ENCODE measurements around the gene ZNF620.

Gene ZNF620

DNA sequence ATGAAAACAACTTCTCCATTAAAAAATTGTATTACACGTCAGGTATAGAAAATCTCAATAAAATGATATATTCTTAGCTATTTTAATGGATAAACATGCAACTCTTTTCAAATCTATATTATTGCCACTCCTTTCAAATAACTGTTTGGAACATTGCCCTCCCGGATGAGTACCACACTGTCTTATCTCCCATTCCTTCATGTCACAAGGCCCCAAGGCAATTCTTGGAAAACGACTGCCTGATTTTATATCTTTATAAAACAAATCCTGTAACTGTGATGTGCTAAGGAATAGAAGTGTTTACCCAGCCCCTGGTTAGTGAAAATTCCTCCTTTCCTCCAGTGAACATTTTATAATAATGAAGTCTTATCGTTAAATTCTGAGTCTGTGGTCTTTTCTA is 35.1 kb upstream of the ZNF620 start:
- ATAC-seq = no peak
- TF ChIP-seq BACH2 (CRISPR knock-in tag; IDR thresholded peaks at IDR 0.05; ENCODE audit: borderline replicate concordance) (no peak), TCF4 (CRISPR knock-in tag; IDR thresholded peaks at IDR 0.05; ENCODE audit: borderline replicate concordance) (no peak), PPARA (CRISPR knock-in tag; IDR thresholded peaks at IDR 0.05; ENCODE audit: borderline replicate concordance) (no peak), OSR1 (CRISPR knock-in tag; IDR thresholded peaks at IDR 0.05) (no peak)

DNA sequence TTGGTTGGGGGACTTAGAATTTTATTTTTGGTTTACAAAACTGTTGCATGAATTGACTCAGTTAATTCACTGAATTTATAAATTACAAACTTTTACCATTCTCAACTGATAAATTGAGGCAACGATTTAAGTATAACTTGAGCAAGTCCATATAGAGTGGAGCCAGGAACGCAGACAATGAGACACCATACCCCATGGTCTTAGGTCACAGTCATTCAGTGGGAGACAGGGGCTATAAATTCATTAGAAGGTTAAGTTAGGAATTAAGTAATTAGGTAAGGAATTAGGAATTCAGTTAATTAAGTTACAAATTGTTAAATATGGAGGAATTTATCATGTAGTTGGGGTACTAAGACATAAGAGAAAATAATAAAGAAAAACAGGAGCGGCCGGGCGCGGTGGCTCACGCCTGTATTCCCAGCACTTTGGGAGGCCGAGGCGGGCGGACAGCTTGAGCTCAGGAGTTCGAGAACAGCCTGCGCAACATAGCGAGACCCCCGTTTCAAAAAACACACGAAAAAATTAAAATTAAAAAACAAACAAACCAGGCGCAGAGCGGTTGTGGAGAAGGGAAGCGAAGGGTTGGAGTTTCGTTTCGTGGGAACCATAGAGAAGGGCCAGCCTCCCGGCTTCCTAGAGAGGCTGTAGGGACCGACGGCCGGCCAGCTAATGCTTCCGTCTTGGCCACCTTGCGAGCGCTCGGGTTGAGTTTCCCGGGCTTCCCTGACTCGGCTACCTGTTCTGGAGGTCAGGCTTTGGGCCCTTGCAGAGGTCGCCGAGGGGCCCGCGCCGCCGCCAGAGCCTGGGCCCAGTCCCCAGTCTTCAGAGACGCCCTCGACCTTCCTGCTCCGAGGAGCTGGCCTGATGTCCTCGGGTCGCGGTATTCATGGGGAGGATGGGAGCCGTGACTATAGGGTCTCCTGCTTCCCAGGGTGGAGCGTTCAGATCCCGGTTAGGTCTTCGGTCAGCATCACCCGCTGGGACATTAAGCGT is 29.1 kb upstream of the ZNF620 start, which contains the start of gene ZNF619:
TSS of gene ZNF619 (plus strand) at position 645 of the 993 bp plus-strand sequence. CDS start 858 bp downstream, outside the sequence.
- peak; percentile 96 for ATAC-seq
- no peak for TF ChIP-seq TOX (CRISPR knock-in tag; IDR thresholded peaks at IDR 0.05; ENCODE audit: borderline replicate concordance)
- TF ChIP-seq GLIS3 (CRISPR knock-in tag; IDR thresholded peaks at IDR 0.05) = no peak
- TF ChIP-seq ZFP30 (CRISPR knock-in tag; IDR thresholded peaks at IDR 0.05) = no peak
- TF ChIP-seq PPARA (CRISPR knock-in tag; IDR thresholded peaks at IDR 0.05; ENCODE audit: borderline replicate concordance) = no peak
- TF ChIP-seq, protein P1, sequence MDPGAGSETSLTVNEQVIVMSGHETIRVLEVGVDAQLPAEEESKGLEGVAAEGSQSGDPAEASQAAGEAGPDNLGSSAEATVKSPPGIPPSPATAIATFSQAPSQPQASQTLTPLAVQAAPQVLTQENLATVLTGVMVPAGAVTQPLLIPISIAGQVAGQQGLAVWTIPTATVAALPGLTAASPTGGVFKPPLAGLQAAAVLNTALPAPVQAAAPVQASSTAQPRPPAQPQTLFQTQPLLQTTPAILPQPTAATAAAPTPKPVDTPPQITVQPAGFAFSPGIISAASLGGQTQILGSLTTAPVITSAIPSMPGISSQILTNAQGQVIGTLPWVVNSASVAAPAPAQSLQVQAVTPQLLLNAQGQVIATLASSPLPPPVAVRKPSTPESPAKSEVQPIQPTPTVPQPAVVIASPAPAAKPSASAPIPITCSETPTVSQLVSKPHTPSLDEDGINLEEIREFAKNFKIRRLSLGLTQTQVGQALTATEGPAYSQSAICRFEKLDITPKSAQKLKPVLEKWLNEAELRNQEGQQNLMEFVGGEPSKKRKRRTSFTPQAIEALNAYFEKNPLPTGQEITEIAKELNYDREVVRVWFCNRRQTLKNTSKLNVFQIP (CRISPR knock-in tag; IDR thresholded peaks at IDR 0.05; ENCODE audit: borderline replicate concordance, low read depth) = no peak
- no peak for TF ChIP-seq TCF4 (CRISPR knock-in tag; IDR thresholded peaks at IDR 0.05; ENCODE audit: borderline replicate concordance)
- TF ChIP-seq ZNF70 (CRISPR knock-in tag; IDR thresholded peaks at IDR 0.05) = no peak
- no peak for TF ChIP-seq RARB (CRISPR knock-in tag; IDR thresholded peaks at IDR 0.05)
- TF ChIP-seq ZNF8 (CRISPR knock-in tag; IDR thresholded peaks at IDR 0.05) = no peak
- TF ChIP-seq BACH2 (CRISPR knock-in tag; IDR thresholded peaks at IDR 0.05; ENCODE audit: borderline replicate concordance) = no peak
- TF ChIP-seq ZFP3 (CRISPR knock-in tag; IDR thresholded peaks at IDR 0.05) = no peak
- TF ChIP-seq, protein P2, sequence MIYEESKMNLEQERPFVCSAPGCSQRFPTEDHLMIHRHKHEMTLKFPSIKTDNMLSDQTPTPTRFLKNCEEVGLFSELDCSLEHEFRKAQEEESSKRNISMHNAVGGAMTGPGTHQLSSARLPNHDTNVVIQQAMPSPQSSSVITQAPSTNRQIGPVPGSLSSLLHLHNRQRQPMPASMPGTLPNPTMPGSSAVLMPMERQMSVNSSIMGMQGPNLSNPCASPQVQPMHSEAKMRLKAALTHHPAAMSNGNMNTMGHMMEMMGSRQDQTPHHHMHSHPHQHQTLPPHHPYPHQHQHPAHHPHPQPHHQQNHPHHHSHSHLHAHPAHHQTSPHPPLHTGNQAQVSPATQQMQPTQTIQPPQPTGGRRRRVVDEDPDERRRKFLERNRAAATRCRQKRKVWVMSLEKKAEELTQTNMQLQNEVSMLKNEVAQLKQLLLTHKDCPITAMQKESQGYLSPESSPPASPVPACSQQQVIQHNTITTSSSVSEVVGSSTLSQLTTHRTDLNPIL (CRISPR knock-in tag; IDR thresholded peaks at IDR 0.05; ENCODE audit: low read depth) = no peak; the same call in 1 of the 2 replicates
- TF ChIP-seq, protein P3, sequence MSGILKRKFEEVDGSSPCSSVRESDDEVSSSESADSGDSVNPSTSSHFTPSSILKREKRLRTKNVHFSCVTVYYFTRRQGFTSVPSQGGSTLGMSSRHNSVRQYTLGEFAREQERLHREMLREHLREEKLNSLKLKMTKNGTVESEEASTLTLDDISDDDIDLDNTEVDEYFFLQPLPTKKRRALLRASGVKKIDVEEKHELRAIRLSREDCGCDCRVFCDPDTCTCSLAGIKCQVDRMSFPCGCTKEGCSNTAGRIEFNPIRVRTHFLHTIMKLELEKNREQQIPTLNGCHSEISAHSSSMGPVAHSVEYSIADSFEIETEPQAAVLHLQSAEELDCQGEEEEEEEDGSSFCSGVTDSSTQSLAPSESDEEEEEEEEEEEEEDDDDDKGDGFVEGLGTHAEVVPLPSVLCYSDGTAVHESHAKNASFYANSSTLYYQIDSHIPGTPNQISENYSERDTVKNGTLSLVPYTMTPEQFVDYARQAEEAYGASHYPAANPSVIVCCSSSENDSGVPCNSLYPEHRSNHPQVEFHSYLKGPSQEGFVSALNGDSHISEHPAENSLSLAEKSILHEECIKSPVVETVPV (CRISPR knock-in tag; IDR thresholded peaks at IDR 0.05) = no peak

DNA sequence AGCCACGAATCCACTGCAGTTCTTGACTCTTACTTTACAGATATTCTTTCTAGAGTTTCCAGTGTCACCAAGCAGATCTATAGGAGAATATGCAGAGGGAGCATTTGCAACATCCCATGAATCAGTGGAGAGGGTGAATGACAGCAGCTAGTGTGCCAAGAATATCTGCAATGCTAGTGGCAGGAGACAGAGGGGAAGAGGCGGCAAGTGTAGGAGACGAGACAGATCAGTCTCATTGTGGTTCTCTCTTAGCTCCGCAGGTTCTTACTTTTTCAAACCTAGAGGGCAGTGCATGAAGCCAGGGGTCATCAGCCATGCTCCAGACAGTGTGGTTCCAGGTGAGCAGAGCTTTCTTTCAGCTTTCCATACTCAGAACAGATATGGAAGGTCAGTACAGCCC is 28.2 kb upstream of the ZNF620 start:
- ATAC-seq = peak; percentile 30
- TF ChIP-seq BACH2 (CRISPR knock-in tag; IDR thresholded peaks at IDR 0.05; ENCODE audit: borderline replicate concordance) (no peak), CSDC2 (CRISPR knock-in tag; IDR thresholded peaks at IDR 0.05) (no peak), ZNF565 (CRISPR knock-in tag; conservative IDR thresholded peaks at IDR 0.05; ENCODE audit: low read depth) (no peak), ZFP3 (CRISPR knock-in tag; IDR thresholded peaks at IDR 0.05) (no peak), TCF4 (CRISPR knock-in tag; IDR thresholded peaks at IDR 0.05; ENCODE audit: borderline replicate concordance) (no peak), PPARA (CRISPR knock-in tag; IDR thresholded peaks at IDR 0.05; ENCODE audit: borderline replicate concordance) (no peak), OSR1 (CRISPR knock-in tag; IDR thresholded peaks at IDR 0.05) (no peak), ISL1 (CRISPR knock-in tag; IDR thresholded peaks at IDR 0.05) (no peak), ESRRG (CRISPR knock-in tag; IDR thresholded peaks at IDR 0.05) (no peak), TOX (CRISPR knock-in tag; IDR thresholded peaks at IDR 0.05; ENCODE audit: borderline replicate concordance) (no peak), ZC3H10 (CRISPR knock-in tag; IDR thresholded peaks at IDR 0.05) (no peak)
- TF ChIP-seq, protein P2 (CRISPR knock-in tag; IDR thresholded peaks at IDR 0.05; ENCODE audit: low read depth) = no peak
- TF ChIP-seq, protein P4, sequence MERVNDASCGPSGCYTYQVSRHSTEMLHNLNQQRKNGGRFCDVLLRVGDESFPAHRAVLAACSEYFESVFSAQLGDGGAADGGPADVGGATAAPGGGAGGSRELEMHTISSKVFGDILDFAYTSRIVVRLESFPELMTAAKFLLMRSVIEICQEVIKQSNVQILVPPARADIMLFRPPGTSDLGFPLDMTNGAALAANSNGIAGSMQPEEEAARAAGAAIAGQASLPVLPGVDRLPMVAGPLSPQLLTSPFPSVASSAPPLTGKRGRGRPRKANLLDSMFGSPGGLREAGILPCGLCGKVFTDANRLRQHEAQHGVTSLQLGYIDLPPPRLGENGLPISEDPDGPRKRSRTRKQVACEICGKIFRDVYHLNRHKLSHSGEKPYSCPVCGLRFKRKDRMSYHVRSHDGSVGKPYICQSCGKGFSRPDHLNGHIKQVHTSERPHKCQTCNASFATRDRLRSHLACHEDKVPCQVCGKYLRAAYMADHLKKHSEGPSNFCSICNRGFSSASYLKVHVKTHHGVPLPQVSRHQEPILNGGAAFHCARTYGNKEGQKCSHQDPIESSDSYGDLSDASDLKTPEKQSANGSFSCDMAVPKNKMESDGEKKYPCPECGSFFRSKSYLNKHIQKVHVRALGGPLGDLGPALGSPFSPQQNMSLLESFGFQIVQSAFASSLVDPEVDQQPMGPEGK (CRISPR knock-in tag; IDR thresholded peaks at IDR 0.05; ENCODE audit: borderline replicate concordance) = no peak
- TF ChIP-seq, protein P3 (CRISPR knock-in tag; IDR thresholded peaks at IDR 0.05) = no peak
